ENCODE data around the gene ACAD8. TPM values are rescaled to one million over a fixed set of nuclear protein-coding genes. Genes with fewer than 3 reads are reported as not detected.

The ACAD8 gene
- total RNA-seq, 1 donor from 2014 or later: 48.4 TPM

DNA sequence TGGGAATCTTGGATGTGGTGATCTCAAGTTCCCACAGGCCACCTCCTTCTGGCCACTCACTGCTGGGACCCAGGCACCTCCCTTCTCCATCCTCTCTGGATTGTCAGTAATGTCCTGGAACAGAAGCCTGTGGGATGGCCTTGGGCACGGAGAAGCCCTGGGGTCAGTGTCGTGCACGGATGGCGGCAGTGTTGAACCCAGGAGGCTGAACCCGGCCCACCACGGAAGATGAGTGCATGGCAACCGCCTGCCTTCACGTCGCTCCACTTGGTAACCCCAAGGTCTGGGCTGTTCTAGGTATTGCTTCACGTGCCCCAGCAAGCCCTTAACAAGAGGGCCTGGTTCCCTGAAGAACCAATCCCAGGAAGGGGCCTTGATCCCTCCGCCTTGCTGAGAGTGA lies 7.3 kb upstream of the ACAD8 start:
- no peaks in the 10 kb centered on the region for H3K27me3 Mint-ChIP-seq (ENCODE audit: insufficient read depth, low read depth)
- no peaks in the 10 kb centered on the region for H3K4me1 Mint-ChIP-seq
- no peak overlapping the region for H3K4me3 Mint-ChIP-seq
- no peak overlapping the region for H3K27ac ChIP-seq
- no peak overlapping the region for H2AFZ ChIP-seq (replicated peaks)
- H3K27ac Mint-ChIP-seq: no peak overlapping the region
- H3K36me3 ChIP-seq: no peaks in the 10 kb centered on the region
- H3K4me2 ChIP-seq: no peak overlapping the region
- no peaks in the 10 kb centered on the region for H3F3A ChIP-seq (ENCODE audit: low read depth)
- H3K36me3 Mint-ChIP-seq: peaks cover 28% of the 10 kb centered on the region
- no peaks in the 10 kb centered on the region for H3K9me3 Mint-ChIP-seq
- TF ChIP-seq EZH2phosphoT487 (IDR thresholded peaks at IDR 0.05) (no peak), EZH2 (IDR thresholded peaks at IDR 0.05) (no peak)
- TF ChIP-seq, protein P1, sequence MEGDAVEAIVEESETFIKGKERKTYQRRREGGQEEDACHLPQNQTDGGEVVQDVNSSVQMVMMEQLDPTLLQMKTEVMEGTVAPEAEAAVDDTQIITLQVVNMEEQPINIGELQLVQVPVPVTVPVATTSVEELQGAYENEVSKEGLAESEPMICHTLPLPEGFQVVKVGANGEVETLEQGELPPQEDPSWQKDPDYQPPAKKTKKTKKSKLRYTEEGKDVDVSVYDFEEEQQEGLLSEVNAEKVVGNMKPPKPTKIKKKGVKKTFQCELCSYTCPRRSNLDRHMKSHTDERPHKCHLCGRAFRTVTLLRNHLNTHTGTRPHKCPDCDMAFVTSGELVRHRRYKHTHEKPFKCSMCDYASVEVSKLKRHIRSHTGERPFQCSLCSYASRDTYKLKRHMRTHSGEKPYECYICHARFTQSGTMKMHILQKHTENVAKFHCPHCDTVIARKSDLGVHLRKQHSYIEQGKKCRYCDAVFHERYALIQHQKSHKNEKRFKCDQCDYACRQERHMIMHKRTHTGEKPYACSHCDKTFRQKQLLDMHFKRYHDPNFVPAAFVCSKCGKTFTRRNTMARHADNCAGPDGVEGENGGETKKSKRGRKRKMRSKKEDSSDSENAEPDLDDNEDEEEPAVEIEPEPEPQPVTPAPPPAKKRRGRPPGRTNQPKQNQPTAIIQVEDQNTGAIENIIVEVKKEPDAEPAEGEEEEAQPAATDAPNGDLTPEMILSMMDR (IDR thresholded peaks at IDR 0.05): no peak
- no peak overlapping the region for H3K4me3 ChIP-seq
- H4K20me1 ChIP-seq (ENCODE audit: low read depth): no peaks in the 10 kb centered on the region
- H3K9ac ChIP-seq: no peak overlapping the region
- H3K27me3 ChIP-seq: no peaks in the 10 kb centered on the region
- H3K79me2 ChIP-seq (ENCODE audit: low read depth): no peaks in the 10 kb centered on the region
- DNase-seq (ENCODE audit: low spot score): no peak
- no peaks in the 10 kb centered on the region for H3K4me1 ChIP-seq
- no peaks in the 10 kb centered on the region for H3K9me3 ChIP-seq (ENCODE audit: low read depth)

DNA sequence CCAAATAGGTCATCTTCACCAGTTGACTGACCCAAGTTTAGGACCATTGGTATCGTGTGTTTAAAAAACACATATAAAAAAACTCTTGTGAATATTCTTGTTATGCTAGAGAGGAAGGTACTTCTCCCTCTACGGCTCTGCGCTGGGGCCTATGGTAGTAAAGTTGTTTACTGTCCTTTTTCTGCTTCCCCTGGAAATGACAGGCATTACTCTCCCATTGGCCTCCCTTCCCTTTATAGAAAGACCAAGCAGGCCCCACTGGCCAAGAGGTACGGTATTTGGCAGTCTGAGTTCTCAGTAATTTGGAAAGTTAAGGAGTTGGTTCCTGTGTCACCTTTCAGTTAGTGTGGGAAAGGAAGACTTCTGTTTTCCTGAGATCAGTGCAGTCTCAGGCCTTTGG lies 6.7 kb upstream of the ACAD8 start:
- H3K4me1 Mint-ChIP-seq: peaks cover 2% of the 10 kb centered on the region
- Histone ChIP-seq H3K4me1 (no peaks in the 10 kb centered on the region), H3K27ac (no peak overlapping the region), H3K4me3 (no peak overlapping the region), H3K4me2 (no peak overlapping the region), H3K9me3 (ENCODE audit: low read depth) (no peaks in the 10 kb centered on the region), H3K9ac (no peak overlapping the region), H2AFZ (replicated peaks) (no peak overlapping the region), H3F3A (ENCODE audit: low read depth) (no peaks in the 10 kb centered on the region), H3K27me3 (no peaks in the 10 kb centered on the region), H3K36me3 (no peaks in the 10 kb centered on the region), H4K20me1 (ENCODE audit: low read depth) (no peaks in the 10 kb centered on the region), H3K79me2 (ENCODE audit: low read depth) (peaks cover 1% of the 10 kb centered on the region)
- DNase-seq (ENCODE audit: low spot score): no peak
- no peak overlapping the region for H3K27ac Mint-ChIP-seq
- no peaks in the 10 kb centered on the region for H3K9me3 Mint-ChIP-seq
- peaks cover 30% of the 10 kb centered on the region for H3K36me3 Mint-ChIP-seq
- TF ChIP-seq EZH2 (IDR thresholded peaks at IDR 0.05): no peak
- TF ChIP-seq, protein P1 (IDR thresholded peaks at IDR 0.05): no peak
- TF ChIP-seq EZH2phosphoT487 (IDR thresholded peaks at IDR 0.05): no peak
- no peaks in the 10 kb centered on the region for H3K27me3 Mint-ChIP-seq (ENCODE audit: insufficient read depth, low read depth)
- H3K4me3 Mint-ChIP-seq: no peak overlapping the region

DNA sequence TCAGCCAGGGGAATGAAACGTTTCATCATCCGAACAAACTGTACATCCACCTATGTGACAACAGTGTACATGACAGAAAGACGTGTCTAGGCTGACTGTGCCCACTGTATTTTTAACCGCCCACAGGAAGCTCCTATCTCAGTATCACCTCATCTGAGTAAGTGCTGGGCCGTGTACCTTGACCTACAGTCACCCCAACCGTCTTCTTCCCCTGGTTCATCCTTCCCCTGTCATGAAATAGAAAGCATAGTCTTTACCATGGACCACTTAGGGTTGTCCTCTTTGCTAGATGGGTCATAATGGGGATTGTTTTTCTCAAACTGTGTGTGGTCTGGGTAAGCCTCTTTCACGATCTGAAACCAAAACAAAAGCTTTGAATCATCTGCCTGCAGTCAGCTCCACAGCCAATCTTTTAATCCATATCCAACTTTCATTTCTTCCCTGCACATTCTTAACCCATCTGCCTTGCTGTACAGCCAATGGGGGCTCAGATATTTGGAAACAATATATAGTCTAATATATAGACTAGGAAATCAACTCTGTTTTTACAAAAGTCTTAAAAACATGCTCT lies 4.4 kb upstream of the ACAD8 start:
- Histone ChIP-seq H3K79me2 (ENCODE audit: low read depth) (peaks cover 14% of the 10 kb centered on the region), H3K4me1 (peaks cover 6% of the 10 kb centered on the region), H2AFZ (replicated peaks) (no peak overlapping the region), H3K4me2 (no peak overlapping the region), H3K36me3 (no peaks in the 10 kb centered on the region), H3K4me3 (no peak overlapping the region), H3K27ac (no peak overlapping the region), H3K9ac (no peak overlapping the region), H4K20me1 (ENCODE audit: low read depth) (no peaks in the 10 kb centered on the region), H3F3A (ENCODE audit: low read depth) (no peaks in the 10 kb centered on the region), H3K27me3 (no peaks in the 10 kb centered on the region), H3K9me3 (ENCODE audit: low read depth) (no peaks in the 10 kb centered on the region)
- Mint-ChIP-seq H3K9me3 (no peaks in the 10 kb centered on the region), H3K36me3 (peaks cover 21% of the 10 kb centered on the region), H3K27me3 (ENCODE audit: insufficient read depth, low read depth) (peaks cover 2% of the 10 kb centered on the region), H3K4me1 (peaks cover 11% of the 10 kb centered on the region), H3K4me3 (no peak overlapping the region), H3K27ac (no peak overlapping the region)
- TF ChIP-seq, protein P1 (IDR thresholded peaks at IDR 0.05): no peak
- TF ChIP-seq EZH2phosphoT487 (IDR thresholded peaks at IDR 0.05) (no peak), EZH2 (IDR thresholded peaks at IDR 0.05) (no peak)
- DNase-seq (ENCODE audit: low spot score): no peak
